ENCODE results near the gene RIMS4.

DNA sequence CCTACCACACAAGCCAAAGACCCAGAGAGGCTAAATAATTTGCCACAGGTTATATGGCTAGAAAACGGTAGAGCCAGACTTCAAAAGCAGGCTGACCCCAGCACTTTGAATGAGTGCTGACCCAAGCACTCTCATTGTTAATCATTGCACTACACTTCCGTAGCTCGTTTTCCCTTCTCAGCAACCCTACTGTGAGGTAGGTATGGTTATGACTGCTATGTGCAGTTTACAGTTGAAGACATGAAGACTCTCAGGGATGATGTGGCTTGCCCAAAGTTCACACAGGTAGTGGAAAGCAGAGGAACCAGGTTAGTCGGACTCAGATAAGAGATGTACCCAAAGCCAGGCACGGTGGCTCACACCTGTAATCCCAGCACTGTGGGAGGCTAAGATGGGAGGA is 33.5 kb upstream of the RIMS4 start:
- TF ChIP-seq POLR2A (IDR thresholded peaks at IDR 0.05; ENCODE audit: low read depth, low read length) (no peak), ZZZ3 (IDR thresholded peaks at IDR 0.05; ENCODE audit: control insufficient read depth, insufficient read length, low read depth) (no peak), EP300 (IDR thresholded peaks at IDR 0.05; ENCODE audit: borderline replicate concordance in 1 of 2, control insufficient read depth in 1 of 2, low read depth in 2 of 2, low read length in 2 of 2) (no peak), ZNF274 (IDR thresholded peaks at IDR 0.05; ENCODE audit: insufficient read depth, insufficient read length) (no peak), ESRRA (IDR thresholded peaks at IDR 0.05; ENCODE audit: low read length) (no peak), EGR1 (IDR thresholded peaks at IDR 0.05; ENCODE audit: borderline replicate concordance in 1 of 2, low read depth in 2 of 2, low read length in 2 of 2) (no peak), NFYB (IDR thresholded peaks at IDR 0.05; ENCODE audit: insufficient read depth, low read depth, low read length) (no peak), SRF (IDR thresholded peaks at IDR 0.05; ENCODE audit: low read depth in 2 of 2, low read length in 2 of 2) (no peak), FOXM1 (IDR thresholded peaks at IDR 0.05; ENCODE audit: low read depth, low read length) (no peak)
- TF ChIP-seq, protein P1, sequence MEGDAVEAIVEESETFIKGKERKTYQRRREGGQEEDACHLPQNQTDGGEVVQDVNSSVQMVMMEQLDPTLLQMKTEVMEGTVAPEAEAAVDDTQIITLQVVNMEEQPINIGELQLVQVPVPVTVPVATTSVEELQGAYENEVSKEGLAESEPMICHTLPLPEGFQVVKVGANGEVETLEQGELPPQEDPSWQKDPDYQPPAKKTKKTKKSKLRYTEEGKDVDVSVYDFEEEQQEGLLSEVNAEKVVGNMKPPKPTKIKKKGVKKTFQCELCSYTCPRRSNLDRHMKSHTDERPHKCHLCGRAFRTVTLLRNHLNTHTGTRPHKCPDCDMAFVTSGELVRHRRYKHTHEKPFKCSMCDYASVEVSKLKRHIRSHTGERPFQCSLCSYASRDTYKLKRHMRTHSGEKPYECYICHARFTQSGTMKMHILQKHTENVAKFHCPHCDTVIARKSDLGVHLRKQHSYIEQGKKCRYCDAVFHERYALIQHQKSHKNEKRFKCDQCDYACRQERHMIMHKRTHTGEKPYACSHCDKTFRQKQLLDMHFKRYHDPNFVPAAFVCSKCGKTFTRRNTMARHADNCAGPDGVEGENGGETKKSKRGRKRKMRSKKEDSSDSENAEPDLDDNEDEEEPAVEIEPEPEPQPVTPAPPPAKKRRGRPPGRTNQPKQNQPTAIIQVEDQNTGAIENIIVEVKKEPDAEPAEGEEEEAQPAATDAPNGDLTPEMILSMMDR (IDR thresholded peaks at IDR 0.05 in 2 of 3, conservative IDR thresholded peaks at IDR 0.05 in 1 of 3; ENCODE audit: control insufficient read depth in 2 of 3, extremely low read depth in 1 of 3, insufficient read depth in 1 of 3, low read depth in 3 of 3, low read length in 3 of 3) = no peak
